UCSD-AML1 (cell line): ENCODE data around the gene TMEM63C.

Experiments
- DNase-seq: peaks from one replicate; lab custom pipeline; 2025; ENCODE audit not compliant: unreplicated experiment; lab: John Stamatoyannopoulos, UW

The TMEM63C gene

DNA sequence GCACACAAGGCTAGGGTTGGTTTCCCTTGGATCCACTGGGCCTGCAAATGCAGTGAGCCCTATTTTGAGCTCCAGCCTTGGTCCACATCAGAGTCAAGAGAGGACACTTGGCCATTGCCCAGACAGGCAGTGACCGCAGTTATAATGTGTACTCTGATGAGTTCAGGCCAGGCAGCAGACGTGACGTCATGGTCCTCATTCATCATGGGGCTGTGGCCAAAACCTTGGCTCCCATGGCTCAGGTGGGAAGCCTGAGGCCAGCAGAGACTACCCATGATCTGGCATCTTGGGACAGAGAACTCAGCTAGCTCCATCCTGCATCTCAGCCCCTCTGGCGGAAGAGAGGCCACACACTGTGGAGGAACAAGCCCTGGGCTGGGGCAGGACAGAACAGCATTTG, 16.4 kb downstream of the TMEM63C start:
- DNase-seq, result no peak

DNA sequence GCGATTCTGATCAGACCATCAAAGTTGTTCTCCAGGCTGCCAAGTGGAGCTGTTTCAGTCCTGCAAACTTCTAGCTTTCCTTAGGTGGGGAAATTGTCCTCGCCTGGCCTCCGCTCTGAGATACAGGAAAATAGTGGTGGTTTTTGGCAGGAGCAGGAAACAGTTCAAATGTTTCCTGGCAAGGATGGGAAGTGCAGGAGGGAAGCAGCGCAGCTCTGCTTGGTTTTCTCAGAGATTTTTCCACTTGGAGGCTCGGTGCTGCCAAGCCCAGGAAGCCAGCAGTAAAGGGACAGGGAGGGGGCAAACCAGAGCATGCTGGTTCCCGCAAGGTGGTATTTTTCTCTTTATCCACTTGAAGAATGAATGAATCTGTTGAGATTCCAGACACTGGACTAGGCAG, 17.0 kb downstream of the TMEM63C start:
- no peak for DNase-seq

DNA sequence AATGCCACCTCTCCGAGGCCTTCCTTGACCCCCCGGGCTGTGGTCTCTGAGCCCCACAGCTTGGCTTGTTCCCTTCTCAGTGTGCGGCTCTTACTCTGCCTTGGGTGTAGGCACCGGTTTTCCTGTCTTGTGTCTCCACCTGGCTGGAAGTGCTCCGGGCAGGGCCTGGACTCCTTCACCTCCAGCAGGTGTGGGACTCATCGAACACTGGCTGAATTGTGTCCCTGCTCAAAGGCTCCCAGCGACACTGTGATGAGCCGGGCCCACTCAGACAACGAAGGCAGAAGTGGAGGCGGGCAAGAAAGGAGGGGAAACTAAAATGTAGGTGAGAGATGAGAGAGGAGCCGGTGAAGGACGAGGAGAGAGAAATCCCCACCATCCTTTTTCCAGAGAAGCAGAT, 18.0 kb downstream of the TMEM63C start:
- DNase-seq, result no peak

DNA sequence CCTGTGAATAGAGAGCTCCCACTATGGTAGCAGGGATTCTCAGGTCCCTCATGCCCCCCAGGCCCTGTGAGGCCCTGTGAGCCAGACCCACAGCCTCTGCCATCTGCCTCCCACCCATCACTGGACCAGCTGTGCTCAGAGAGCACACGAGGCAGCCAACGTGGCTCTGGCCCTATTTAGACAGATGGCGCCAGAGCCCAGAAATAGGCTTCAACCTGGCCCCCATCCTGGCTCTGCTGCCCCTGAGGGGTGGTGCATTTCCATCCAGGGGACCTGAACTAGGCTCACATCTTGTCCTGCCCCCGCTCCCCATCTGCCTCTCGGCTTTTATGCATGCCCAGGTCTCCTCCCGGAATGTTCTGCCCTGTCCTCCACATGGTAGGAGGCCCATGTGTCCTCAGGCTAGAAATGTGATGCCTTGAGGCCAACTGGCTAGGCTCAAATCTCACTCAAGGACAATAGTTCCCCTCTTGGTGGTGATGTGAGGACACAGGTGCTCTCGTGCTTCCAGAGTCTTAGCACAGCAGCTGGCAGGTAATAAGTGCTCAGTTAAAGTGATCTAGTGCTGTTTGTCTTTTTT, 18.9 kb downstream of the TMEM63C start:
- DNase-seq, result no peak

DNA sequence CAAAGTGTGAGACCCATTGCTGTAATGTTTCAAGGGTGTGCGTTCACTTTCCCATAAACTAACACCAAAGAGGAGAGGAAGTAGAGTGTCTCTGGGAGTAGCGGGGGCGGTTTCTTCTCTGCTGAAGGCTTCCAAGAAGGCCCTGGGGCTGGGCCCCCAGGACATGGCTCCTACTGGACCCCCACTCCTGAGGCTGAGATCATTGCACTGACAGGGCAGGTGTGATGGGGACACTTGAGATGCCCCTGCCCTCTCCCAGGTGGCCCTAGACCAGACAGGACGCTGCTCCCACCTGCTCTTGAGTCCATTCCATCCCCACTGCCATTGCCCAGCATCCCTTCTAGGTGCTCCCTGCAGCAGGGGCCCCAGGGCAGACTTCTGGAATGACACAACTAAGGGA, 20.1 kb downstream of the TMEM63C start:
- no peak for DNase-seq

DNA sequence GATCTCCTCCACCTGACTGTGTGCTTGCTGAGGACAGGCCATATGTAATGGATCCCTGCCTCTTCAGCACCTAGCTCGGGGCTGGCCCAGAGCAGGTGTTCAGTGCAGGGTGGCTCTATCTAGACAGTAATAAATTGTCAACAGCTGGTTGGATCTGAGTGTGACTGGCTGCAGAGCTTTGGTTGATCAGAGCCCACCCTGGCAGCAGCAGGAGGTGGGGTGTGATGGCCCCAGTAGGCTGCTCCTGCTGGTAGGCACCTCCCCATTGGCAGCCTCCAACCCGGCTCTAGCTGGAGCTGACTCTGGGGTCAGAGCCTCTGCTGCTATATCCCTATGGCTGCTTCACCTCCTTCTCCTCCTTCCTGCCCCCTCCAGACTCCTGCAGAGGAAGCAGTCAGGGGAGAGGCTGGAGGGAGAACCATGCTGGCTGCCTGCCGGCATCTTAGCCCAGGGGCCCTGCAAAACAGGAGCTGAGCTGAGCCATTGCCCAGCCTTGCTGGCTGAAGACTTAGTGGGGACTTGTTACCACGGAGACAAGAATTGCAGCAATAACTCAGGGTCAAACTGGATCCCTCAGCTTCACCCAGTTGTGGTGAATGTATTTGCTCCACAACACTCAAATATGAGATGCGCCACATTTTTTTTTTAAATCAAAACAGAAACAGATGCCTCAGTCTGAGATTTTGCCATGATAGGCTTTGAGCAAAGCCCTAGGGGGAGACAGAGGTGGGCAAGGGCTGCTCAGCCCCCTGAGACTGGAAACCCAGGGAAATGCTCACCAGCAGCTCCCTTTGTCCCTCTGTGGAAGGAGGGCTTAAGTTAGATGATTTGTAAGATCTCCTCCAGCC, 22.2 kb downstream of the TMEM63C start:
- DNase-seq, result no peak

DNA sequence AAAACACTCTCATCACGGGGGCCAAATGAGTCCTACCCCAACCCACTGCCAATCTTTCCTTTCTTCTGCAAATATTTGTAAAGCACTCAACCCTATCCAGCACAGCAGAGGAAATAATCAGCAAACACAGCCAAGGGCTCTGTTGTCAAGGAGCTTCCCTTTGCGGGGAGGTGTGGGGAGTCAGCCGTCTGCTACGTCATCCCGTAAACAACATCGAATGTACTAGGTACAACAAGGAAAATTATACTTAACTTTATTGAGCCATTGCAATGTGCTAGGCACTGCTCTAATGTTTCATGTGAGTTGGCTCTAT, 22.8 kb downstream of the TMEM63C start:
- no peak for DNase-seq

DNA sequence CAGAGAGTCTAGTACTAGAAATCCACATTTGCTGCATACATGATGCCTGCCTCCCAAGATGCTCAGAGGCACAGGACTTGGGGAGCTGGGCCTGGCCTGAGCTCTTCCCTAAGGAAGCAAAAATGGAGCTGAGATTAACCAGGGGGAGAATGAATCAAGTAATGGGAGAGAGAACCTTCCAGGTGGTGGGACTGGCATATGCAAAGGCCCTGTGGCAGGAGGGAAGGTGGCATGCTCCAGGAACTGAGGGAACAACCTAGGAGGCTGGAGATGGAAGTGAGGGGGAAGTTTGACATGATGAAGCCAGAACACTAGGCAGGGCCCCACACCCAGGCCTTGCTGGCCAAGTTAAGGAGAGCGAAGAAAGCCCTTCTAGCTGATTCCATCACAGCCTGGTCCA, 23.3 kb downstream of the TMEM63C start:
- no peak for DNase-seq

DNA sequence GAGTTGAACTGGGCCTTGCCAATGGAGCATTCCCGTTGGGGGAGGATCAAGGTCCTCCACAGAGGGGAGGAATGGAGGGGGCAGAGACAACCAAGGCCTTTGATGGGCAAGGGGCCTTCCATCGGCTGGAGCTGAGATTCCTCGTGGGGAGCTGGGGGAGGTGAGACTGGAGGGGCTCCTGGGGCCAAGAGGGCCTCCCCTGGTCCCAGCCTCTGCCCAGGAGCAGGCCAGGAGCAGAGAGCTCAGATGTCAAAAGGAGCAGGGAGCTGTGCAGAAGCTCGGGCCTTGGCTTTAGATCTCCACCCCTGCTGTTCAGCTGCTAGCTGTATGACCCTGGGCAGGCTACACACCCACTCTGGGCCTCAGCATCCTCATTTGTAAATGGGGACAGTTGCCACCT, 24.0 kb downstream of the TMEM63C start:
- no peak for DNase-seq

DNA sequence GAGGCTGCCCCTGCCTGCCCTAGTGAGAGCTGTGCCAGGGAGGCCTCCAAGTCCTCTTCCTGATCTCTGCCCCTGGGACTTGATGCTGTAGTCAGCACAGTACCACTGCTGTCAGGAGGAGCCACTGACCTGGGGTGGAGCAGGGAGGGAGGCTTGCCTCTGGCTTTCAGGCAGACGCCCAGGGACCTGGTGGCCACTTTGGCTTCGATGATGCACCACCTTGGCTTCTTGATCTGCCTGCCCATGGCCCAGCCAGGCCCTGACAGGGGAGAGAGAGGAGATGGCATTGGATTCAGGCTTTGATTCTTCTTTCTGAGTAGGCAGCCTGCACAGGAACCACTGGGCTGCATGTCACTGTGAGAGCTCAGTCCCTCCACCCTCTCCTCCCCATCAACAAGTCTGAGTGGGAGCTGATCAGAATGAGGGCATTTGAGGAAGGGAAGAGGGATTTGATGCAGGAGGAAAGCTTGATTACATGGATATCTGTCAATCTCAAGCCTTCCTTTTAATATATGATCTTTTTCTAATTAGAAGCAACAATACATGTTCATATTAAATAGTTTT, 24.7 kb downstream of the TMEM63C start:
- DNase-seq, result no peak

DNA sequence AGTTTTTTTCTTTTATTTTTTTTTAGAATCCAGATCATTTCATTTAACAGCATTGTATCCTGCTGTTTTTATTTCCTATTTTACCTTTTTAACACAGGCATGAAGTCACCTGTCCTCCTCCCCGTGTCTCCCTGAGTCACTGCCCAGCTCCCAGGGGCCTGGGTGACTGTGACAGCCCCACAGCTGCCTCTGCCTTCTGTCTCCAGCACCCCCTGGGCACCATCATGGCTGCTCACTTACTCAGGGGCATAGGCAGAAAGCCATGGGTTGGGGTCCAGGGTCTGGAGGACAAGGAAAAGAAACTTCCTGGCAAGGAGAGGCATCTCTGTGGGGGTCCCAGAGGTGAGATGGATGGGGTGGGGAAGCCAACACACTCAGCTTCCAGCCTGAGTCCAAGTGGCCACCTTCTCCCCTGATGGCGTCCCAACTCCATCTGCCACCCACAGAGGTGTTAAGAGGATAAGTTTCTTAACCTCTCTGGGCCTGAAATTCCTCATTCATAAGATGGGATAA, 25.3 kb downstream of the TMEM63C start:
- DNase-seq, result no peak

DNA sequence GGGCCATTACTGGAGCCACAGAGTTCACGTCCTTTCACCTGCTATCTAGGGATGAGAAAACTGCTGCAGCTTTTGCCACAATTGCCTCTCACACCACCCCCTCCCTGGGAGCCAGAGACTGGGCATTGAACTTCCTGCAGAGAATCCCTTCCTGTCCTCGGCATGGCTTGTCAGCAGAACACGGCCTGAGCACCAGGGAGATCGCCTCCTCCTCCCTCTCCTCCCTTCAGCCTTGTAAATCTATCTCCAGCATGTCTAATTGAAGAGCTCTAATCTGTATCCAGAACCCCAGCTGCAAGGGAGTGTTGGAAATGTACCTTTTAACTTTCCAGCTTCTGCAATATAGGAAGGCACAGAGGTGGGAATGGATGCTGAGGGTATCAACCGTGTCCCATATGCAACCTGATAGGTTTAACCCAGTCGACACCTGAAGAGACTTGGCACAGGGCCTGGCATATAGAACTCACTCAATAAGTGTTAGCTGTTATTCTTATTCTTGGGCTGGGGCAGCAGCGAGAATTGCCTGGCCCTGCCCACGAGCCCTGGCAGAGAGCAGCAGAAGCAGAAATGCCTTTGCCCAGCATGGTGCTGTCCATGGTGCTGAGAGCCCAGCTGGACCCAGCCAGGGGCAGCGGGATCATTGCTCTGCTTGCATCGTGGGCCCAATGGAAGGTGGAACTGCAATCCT, 26.8 kb downstream of the TMEM63C start:
- peak; percentile 66 for DNase-seq

DNA sequence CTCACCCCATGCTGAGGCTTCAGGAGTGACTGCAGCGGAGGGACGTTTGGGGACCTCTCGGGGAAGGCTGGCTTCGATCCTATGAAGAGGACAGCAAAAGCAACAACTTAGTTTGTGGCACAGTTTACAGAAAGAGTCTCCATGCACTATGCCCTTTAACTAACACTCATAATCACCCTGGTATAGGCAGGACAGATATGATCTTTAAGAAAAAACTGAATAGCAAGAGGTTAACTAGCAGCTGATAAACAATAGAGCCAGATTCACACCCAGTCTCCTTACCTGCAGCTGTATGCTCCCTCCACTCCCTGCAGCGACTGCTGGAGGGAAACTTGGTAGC, 27.4 kb downstream of the TMEM63C start:
- DNase-seq, result no peak

DNA sequence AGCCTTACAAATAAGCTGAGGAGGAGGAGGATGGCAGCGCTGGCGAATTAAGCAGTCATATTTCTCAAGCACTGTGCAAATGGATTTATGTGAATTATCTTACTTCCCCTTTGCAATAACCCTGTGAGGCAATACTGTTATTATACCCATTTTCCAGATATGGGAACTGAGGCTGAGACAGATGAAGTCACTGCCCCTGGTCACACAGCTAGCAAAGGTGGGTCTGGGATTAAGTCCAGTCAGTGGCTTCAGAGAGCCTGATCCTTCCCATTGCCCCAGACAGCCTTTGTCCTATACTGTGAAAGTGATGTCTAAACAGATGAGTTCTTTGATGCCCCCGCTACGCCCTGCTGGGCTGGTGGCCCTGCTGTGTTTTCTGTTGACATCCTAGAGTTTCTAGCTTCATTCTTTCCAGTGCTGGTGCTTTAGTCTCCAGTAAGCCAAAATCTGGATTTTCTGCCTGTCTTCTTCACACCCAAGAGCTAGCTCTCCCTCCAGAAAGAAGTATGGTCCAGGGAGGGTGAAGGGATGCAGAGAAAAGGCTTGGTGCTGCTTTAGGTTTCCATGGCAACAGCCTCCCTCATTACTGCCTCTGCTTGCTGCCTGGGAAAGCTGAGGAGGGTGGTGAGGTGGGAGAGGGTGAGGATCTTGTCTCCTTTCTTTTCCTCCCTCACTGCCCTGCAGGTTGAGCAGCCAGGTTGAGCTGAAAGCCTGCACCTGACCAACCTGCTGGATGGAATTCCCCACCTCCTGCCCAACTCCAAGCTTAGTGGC, 30.7 kb downstream of the TMEM63C start:
- no peak for DNase-seq

DNA sequence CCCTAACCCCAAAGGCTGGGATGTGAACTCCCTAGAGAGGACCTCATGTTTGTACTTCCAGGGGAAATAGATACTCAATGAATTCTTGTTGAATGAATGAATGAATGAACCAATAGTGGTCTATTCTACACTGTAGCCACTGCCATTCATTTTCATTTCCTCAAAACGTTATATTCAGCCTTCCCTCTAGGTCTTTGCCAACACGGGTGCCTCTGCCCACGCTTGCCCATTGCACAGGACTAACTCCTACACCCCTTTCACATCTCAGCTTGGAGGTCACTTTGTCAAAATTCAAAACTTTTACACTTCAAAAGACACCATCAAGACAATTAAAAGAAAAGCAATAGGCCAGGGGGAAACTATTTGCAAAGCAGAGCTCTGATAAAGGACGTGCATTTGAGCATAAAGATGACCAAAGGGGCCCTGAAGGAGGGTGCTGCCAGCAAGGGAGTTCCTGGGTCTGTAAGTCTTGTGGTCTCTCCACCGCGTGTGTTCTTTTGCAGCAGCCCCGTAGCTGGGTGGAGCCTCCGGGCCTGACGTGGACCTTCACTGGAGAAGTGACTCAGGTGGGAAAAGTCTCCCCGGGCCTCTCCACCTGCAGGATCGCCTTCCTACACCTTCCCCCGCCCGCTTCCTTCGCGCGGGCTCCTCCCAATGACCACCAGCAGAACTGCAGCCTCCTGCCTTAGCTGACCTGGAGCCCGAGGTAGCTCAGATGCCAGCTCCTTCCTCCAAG, 31.5 kb downstream of the TMEM63C start:
- DNase-seq, result peak; percentile 34

DNA sequence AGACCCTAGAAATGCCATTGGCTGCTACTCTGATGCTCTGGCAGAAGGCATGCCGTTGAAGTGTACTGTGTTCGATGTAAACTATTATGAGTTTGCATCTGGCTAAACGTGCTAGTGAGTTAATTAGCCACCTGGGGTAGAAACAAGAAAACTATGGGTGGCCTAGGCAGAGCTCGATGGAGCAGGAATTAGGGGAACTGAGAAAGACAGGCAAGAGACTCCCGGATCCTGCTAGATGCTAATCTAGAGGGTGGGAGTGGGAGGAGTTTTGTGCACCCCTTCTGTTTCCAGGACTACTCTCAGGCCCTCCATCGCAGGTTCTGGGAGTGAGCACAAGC, 32.0 kb downstream of the TMEM63C start:
- no peak for DNase-seq

DNA sequence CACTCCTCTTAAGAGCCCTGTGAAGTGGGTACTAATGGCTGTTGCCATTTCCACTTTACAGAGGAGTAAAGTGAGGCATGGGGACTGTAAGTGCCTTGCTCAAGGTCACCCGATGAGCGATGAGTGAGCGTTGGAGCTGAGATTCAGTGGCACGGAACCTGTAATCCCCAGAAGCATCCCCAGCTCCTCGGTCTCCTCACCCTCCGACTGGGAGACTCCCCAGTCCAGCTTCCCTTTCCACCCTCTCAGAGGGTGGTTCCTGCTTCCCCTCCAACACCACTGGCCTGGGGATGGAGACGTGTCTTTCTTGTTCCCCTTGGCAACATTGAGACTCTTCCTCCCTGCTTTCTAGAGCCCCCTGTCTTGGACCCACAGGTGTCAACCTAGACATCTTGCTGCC, 32.6 kb downstream of the TMEM63C start:
- no peak for DNase-seq

DNA sequence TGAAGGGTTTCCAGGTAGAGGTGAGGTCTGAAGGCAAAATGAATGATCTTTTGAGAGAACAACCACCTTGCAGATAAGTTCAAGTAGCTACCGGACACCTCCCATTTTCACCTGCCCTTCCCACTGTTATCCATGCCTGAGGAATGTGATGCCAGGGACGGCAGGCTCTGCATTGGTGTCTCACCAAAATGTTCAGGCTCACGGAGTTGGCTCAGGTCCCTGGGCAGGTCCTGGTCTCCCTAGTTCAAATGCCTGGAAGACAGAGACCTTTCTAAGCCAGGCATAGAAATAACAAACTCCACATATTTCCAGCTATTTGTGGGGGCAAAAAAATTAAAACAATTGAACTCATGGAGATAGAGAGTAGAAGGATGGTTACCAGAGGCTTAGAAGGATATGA, 36.0 kb downstream of the TMEM63C start:
- DNase-seq, result no peak

DNA sequence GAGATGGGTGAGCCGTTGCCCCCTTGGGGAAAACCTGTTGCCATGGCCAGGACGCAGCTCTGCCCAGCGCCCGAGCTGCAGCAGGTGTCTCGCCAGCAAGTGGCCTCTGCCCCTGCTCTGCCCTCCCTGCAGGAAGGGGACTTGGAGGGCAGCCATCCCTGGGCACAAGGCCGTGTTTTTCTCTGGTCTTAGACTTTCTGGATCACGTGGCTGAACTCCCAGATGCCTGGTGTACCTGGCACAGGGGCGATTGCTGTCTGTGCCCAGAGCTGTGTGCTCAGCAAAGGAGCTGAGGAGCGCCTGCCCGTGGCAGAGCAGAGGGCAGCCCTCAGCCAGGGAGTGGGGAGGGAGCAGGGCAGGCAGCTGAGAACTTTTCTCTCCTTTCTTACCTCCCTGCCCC, 38.0 kb downstream of the TMEM63C start:
- DNase-seq, result no peak

DNA sequence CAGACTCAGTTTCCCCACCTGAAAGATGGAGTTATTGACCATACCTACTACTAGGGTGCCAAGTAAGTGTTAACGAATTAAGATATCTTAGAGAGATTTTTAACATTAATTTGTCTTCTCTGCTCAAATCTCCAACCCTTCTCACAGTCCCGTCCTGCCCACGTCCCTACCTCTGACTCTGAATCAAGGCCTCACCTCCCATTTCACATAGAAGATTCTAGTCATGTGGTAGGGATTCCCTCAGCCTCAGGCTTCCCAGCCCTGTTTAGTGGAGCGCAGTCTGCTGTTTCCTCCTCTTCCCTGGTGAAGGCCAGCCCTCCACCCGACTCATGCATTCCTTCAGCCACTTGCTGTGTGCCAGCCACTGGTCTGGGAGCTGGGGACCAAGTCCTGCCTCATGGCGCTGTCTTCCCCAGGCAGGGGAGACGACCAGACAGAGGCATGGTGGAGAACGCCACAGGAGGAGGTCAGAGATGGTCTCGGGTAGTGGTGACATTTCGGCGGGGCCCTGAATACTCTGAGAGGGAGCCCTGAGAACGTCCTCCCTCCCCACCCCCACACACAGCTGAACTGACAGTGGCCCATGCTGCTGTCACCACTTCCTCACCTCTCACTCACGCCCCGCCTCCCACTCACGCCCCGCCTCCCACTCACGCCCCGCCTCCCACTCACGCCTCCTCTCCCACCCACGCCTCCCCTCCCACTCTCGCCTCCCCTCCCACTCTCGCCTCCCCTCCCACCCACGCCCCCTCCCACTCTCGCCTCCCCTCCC, 38.8 kb downstream of the TMEM63C start:
- no peak for DNase-seq
